A673 (cell line): ENCODE measurements around the gene SMCO1. TPM values are rescaled to one million over a fixed set of nuclear protein-coding genes. Genes with fewer than 3 reads are reported as not detected.

ENCODE experiments used
- BruUV-seq: library from RNA; stranded (reverse); fragments of 400-500 nt; replicated peaks from 2 replicates; lab custom pipeline; 2021; lab: Mats Ljungman, UMichigan
- CTCF ChIA-PET: fragments of 300-600 bp; sonication (Branson Sonifier 250); formaldehyde crosslinking; loops from one replicate; lab custom pipeline; 2022; ENCODE audit warnings: antibody characterized with exemption; lab: Charles Lee
- POLR2A ChIA-PET: fragments of 300-600 bp; sonication (Branson Sonifier 250); formaldehyde crosslinking; loops from one replicate; lab custom pipeline; 2022; ENCODE audit warnings: antibody characterized with exemption; ENCODE audit not compliant: low non-redundant PET; lab: Charles Lee
- DNase-seq: peaks from one replicate; pipeline ENCODE4 v3.0.0-alpha.2; 2015; ENCODE audit warnings: low spot score
- H3K27ac ChIP-seq: fragments of 200-600 bp; sonication (generic); 2 replicates; pipeline ENCODE4 v1.5.1; 2016; ENCODE audit warnings: mixed run types, low read depth, mild to moderate bottlenecking, mixed read lengths, antibody characterized with exemption, low read length; ENCODE audit not compliant: poor library complexity, severe bottlenecking
- H3K27me3 ChIP-seq: fragments of 200-600 bp; sonication (generic); replicated peaks from 2 replicates; pipeline ENCODE4 v1.6.1; 2017; ENCODE audit warnings: mixed run types, low read depth, mild to moderate bottlenecking, mixed read lengths, antibody characterized with exemption, low read length; ENCODE audit not compliant: insufficient read depth, poor library complexity
- H3K36me3 ChIP-seq: fragments of 200-600 bp; sonication (generic); 2 replicates; pipeline ENCODE4 v1.6.1; 2016; ENCODE audit warnings: mixed run types, mild to moderate bottlenecking, mixed read lengths, antibody characterized with exemption, low read length; ENCODE audit not compliant: insufficient read depth, poor library complexity, severe bottlenecking
- H3K4me1 ChIP-seq: fragments of 200-600 bp; sonication (generic); 2 replicates; pipeline ENCODE4 v1.6.1; 2017; ENCODE audit warnings: mixed run types, mild to moderate bottlenecking, mixed read lengths, antibody characterized with exemption, low read length; ENCODE audit not compliant: insufficient read depth, poor library complexity, severe bottlenecking
- H3K4me3 ChIP-seq: fragments of 200-600 bp; sonication (generic); 2 replicates; pipeline ENCODE4 v1.5.1; 2016; ENCODE audit warnings: low read depth, mixed run types, mild to moderate bottlenecking, mixed read lengths, low read length; ENCODE audit not compliant: poor library complexity, severe bottlenecking
- H3K9me3 ChIP-seq: fragments of 200-600 bp; sonication (generic); 2 replicates; pipeline ENCODE4 v1.6.1; 2016; ENCODE audit warnings: mixed run types, low read depth, mild to moderate bottlenecking, mixed read lengths, antibody characterized with exemption, low read length; ENCODE audit not compliant: poor library complexity, severe bottlenecking
- CTCF ChIP-seq: fragments of 300-800, 200-600 bp; sonication (generic); conservative IDR thresholded peaks from 2 replicates; pipeline ENCODE4 v1.5.1; 2017; ENCODE audit warnings: low read depth, mild to moderate bottlenecking, antibody characterized with exemption, low read length, moderate library complexity, mixed read lengths
- EZH2 ChIP-seq: fragments of 200-600 bp; sonication (generic); IDR thresholded peaks from 2 replicates; pipeline ENCODE4 v1.6.1; 2017; ENCODE audit warnings: borderline replicate concordance, low read depth, mild to moderate bottlenecking, mixed read lengths, antibody characterized with exemption, low read length; ENCODE audit not compliant: poor library complexity, severe bottlenecking
- intact Hi-C: fragments of 100-400 bp; cut with micrococcal nuclease; formaldehyde crosslinking; loops from one replicate; pipeline ENCODE4 v1.10.0; 2022; ENCODE audit not compliant: unreplicated experiment
- total RNA-seq: library from RNA; stranded (reverse); gene quantifications from 2 replicates; pipeline ENCODE4 v1.2.3, GENCODE V29; 2021

SMCO1 gene
- total RNA-seq, 1 experiment from 2014 or later: not detected

DNA sequence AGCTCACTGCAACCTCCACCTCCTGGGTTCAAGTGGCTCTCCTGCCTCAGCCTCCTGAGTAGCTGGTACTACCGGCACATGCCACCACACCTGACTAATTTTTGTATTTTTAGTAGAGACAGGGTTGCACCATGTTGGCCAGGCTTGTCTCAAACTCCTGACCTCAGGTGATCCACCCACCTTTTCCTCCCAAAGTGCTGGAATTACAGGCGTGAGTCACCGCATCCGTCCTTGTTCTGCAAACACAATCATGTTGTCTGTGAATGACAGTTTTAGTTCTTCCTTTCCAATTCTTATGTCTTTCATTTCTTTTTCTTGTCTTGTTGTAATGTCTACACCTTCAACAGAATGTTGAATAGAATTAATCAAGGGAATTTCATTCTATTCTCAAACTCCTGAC, 16.3 kb upstream of the SMCO1 start:
- H3K4me1 ChIP-seq: no peaks in the 10 kb centered on the region
- ChIA-PET POLR2A (interaction anchor here (0.6 kb wide), 1 partner anchor 606 kb away, joined by 3 read pairs; no protein-coding TSS in a partner anchor), CTCF (interaction anchor here (0.6 kb wide), 1 partner anchor 30 kb away, joined by 3 read pairs; no protein-coding TSS in a partner anchor)
- H3K9me3 ChIP-seq: no peaks in the 10 kb centered on the region
- no TSS peak for BruUV-seq
- no peaks in the 10 kb centered on the region for H3K36me3 ChIP-seq
- H3K27me3 ChIP-seq: no peaks in the 10 kb centered on the region
- intact Hi-C loops: loop anchor here (10.0 kb wide), 1 partner anchor 433 kb away; the partner anchor contains the start of gene PIGZ
- TF ChIP-seq EZH2: no peak
- DNase-seq: no peak
- no peak overlapping the region for H3K27ac ChIP-seq
- H3K4me3 ChIP-seq: no peak overlapping the region

DNA sequence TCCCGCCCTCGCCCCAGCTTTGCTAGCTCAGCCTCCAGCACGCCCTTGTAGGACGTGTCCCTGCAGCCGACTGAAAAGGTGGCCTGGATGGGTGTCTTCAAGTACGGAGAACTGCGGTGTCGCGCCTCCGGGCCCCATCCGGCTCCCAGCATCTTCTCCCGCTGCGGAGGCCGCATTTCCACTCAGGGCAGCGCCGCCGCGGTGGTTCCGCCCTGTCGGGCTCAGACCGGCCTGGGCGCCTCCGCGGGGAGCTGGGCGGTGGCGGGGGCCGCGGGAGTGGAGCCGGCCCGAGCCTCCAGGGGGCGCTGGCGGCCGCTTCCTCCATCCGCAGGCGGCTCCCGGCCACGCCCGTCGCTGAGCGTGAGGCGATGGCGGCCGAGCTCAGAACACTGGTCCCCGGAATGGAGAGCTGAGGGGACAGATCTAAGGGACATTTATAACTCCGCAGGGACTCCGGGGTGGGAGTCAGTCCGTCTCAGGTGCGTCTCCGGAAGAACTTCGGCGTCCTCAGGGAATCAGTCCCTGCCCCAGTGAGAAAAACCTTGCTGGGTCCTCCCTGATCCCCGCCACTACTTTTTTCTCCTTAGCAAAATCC, 13.6 kb upstream of the SMCO1 start:
- CTCF ChIA-PET: interaction anchor here (0.7 to 1.4 kb wide), 4 partner anchors 8 to 156 kb away, joined by 3 to 7 read pairs (median 3); partner anchors contain the start of genes FBXO45 and WDR53
- POLR2A ChIA-PET: no interaction called here
- TF ChIP-seq EZH2 (no peak), CTCF (peak; percentile 62)
- Histone ChIP-seq H3K27me3 (no peaks in the 10 kb centered on the region), H3K9me3 (no peaks in the 10 kb centered on the region), H3K27ac (no peak overlapping the region), H3K36me3 (no peaks in the 10 kb centered on the region), H3K4me3 (peak overlapping the region; percentile 47), H3K4me1 (no peaks in the 10 kb centered on the region)
- DNase-seq: peak; percentile 83
- intact Hi-C loops: no loop called here
- no TSS peak for BruUV-seq

DNA sequence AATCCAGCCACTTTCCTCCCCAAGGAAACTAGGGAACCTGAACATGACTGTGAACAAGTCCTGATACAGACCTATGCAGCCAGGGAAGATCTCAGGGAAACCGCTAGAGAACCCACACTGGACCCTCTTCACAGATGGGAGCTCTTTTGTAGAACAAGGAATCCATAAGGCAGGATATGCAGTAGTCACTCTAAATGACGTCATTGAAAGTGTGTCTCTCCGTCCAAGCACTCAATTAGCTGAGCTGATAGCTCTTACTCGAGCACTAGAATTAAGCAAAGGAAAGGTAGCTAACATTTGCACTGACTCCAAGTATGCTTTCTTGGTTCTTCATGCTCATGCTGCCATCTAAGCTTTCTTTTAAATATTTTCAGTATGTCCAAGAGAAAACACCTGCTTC, 10.0 kb upstream of the SMCO1 start:
- Histone ChIP-seq H3K36me3 (no peaks in the 10 kb centered on the region), H3K27me3 (no peaks in the 10 kb centered on the region), H3K9me3 (peaks cover 10% of the 10 kb centered on the region), H3K27ac (no peak overlapping the region), H3K4me3 (no peak overlapping the region), H3K4me1 (no peaks in the 10 kb centered on the region)
- ChIA-PET CTCF (interaction anchor here (1.4 to 1.7 kb wide), 2 partner anchors 263 to 271 kb away, joined by 5 to 7 read pairs; no protein-coding TSS in a partner anchor), POLR2A (interaction anchor here (0.6 kb wide), 1 partner anchor 60 kb away, joined by 3 read pairs; no protein-coding TSS in a partner anchor)
- TF ChIP-seq EZH2 (no peak), CTCF (no peak)
- no TSS peak for BruUV-seq
- no peak for DNase-seq
- intact Hi-C loops: no loop called here
